Right renal pelvis (tissue), 4 donors: ENCODE results near the gene ERI3. TPM values are rescaled to one million over a fixed set of nuclear protein-coding genes. Genes with fewer than 3 reads are reported as not detected.

Experiments used
- DNase-seq, 4 donors: peaks; one replicate each; pipeline ENCODE4 v3.0.0-alpha.2; 2013; ENCODE audit warnings: low read depth in 4 of 4, low spot score in 3 of 4, missing footprints in 1 of 4
- polyA plus RNA-seq, 4 donors: library from polyadenylated mRNA; unstranded; fragments of 120-200 nt; gene quantifications; one replicate each; pipeline ENCODE4 v1.2.1, GENCODE V29; 2013; ENCODE audit not compliant: insufficient read length in 4 of 4

ERI3 gene
- polyA plus RNA-seq, 4 donors, result 82.1 to 105 (median 86.1) TPM

GRCh38 chr1:44263568-44264450, 91.2 kb downstream of the ERI3 start:
- no peak for DNase-seq

GRCh38 chr1:44262816-44263567, 92.1 kb downstream of the ERI3 start:
- no peak for DNase-seq

GRCh38 chr1:44262414-44262813, 92.6 kb downstream of the ERI3 start:
- no peak for DNase-seq

- DNase-seq, result no peak
Observed at GRCh38 chr1:44261962-44262361, 93.1 kb downstream of the ERI3 start.

- DNase-seq, result no peak
Observed at GRCh38 chr1:44261171-44261817, 93.8 kb downstream of the ERI3 start.

GRCh38 chr1:44260792-44261170, 94.3 kb downstream of the ERI3 start:
- no peak for DNase-seq

- DNase-seq, result no peak
Observed at GRCh38 chr1:44259090-44259489, 96.0 kb downstream of the ERI3 start.

- DNase-seq, result no peak
Observed at GRCh38 chr1:44256762-44257554, 98.1 kb downstream of the ERI3 start.

- DNase-seq, result no peak
Observed at GRCh38 chr1:44254392-44254910, 100.6 kb downstream of the ERI3 start.

- DNase-seq, result no peak
Observed at GRCh38 chr1:44251989-44252671, 102.9 kb downstream of the ERI3 start.

GRCh38 chr1:44251486-44251885, 103.6 kb downstream of the ERI3 start:
- DNase-seq, result no peak

- no peak for DNase-seq
Observed at GRCh38 chr1:44250068-44250781, 104.8 kb downstream of the ERI3 start.

GRCh38 chr1:44249543-44249942, 105.5 kb downstream of the ERI3 start:
- no peak for DNase-seq

- no peak for DNase-seq
Observed at GRCh38 chr1:44246806-44247205, 108.3 kb downstream of the ERI3 start.

GRCh38 chr1:44244986-44245385, 110.1 kb downstream of the ERI3 start:
- DNase-seq, result no peak

GRCh38 chr1:44243782-44244495, 111.1 kb downstream of the ERI3 start:
- DNase-seq, result no peak

- no peak for DNase-seq
Observed at GRCh38 chr1:44242746-44243145, 112.3 kb downstream of the ERI3 start.
